HUES6 (cell line): ENCODE results near the gene AKR7A3.
"Not testable (repeated sequence)": the region's sequence is repeated elsewhere in the genome, so short reads cannot be mapped to it uniquely, and the experiment has no call there.

Source experiments
- H3K27ac ChIP-seq: 2 replicates; pipeline ENCODE4 v1.7.0; 2013; ENCODE audit warnings: low read depth, mild to moderate bottlenecking, low read length, inconsistent platforms
- H3K27me3 ChIP-seq: 2 replicates; pipeline ENCODE4 v1.6.1; 2013; ENCODE audit warnings: low read length; ENCODE audit not compliant: control insufficient read depth, insufficient read depth
- H3K36me3 ChIP-seq: 2 replicates; pipeline ENCODE4 v1.6.1; 2013; ENCODE audit warnings: low read length; ENCODE audit not compliant: control insufficient read depth, insufficient read depth
- H3K4me1 ChIP-seq: 2 replicates; pipeline ENCODE4 v1.6.1; 2013; ENCODE audit warnings: low read length; ENCODE audit not compliant: control insufficient read depth, insufficient read depth
- H3K4me3 ChIP-seq: 2 replicates; pipeline ENCODE4 v1.5.1; 2013; ENCODE audit warnings: low read depth, low read length
- H3K9ac ChIP-seq: one replicate; pipeline ENCODE4 v1.6.1; 2013; ENCODE audit warnings: mild to moderate bottlenecking, low read length
- H3K9me3 ChIP-seq: 2 replicates; pipeline ENCODE4 v1.6.1; 2013; ENCODE audit warnings: low read depth, low read length; ENCODE audit not compliant: control insufficient read depth, insufficient read depth

The AKR7A3 gene

GRCh38 chr1:19262744-19263143, 25.8 kb downstream of the AKR7A3 start:
- Histone ChIP-seq H3K9ac (no peak overlapping the region), H3K27me3 (no peaks in the 10 kb centered on the region), H3K27ac (no peak overlapping the region), H3K4me3 (no peak overlapping the region), H3K9me3 (no peaks in the 10 kb centered on the region), H3K36me3 (peaks cover 33% of the 10 kb centered on the region), H3K4me1 (no peaks in the 10 kb centered on the region)

- H3K9ac ChIP-seq = no peak overlapping the region
- no peak overlapping the region for H3K4me3 ChIP-seq
- H3K27me3 ChIP-seq = no peaks in the 10 kb centered on the region
- H3K27ac ChIP-seq = no peak overlapping the region
- H3K36me3 ChIP-seq = peaks cover 40% of the 10 kb centered on the region
- no peaks in the 10 kb centered on the region for H3K4me1 ChIP-seq
- H3K9me3 ChIP-seq = no peaks in the 10 kb centered on the region
Observed at GRCh38 chr1:19262047-19262446, 26.5 kb downstream of the AKR7A3 start.

DNA sequence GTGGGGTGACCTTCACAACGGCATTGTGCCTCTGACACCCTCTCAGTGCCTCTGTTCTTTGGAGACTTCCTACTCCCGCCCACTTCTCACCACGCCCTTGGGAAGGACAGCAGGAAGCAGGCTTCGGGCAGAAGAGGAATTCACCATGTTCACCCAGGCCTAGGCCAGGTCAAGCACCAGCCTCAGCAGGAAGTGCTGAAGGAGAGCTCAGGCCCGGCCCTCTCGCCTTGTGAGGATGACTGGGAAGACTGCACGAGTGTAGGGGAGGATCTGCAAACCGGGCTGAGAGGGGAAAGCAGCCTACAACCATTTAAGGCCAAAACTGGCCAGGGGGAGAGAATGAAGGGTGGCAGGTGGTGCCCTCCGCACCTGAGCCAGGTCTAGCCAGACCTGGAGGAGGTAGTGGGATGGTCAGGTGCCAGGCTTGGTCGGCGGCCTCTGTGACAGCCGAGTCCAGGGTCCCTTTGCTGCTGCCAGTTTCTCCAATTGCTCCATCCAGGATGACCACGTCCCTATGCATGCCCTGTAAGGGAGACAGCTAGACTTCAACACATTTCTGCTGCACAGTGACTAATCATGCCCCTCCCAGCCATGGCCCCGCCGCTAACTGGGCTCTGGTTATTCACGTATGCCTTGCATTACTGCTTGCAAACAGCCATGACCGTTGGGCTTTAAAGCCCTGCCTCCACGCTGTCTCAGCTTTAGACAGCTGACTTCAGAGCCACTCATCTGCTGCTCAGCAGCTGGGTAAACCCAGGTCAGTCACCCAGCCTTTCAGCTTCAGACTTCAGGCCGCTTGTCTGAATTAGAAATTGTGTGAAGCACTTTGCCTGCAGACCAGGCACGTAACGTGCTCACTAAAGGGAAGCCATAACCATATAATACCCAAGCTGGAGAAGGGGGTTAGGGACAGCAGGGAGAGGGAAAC, 28.1 kb downstream of the AKR7A3 start:
- peaks cover 56% of the 10 kb centered on the region for H3K36me3 ChIP-seq
- H3K4me1 ChIP-seq = no peaks in the 10 kb centered on the region
- no peak overlapping the region for H3K9ac ChIP-seq
- no peaks in the 10 kb centered on the region for H3K9me3 ChIP-seq
- no peak overlapping the region for H3K4me3 ChIP-seq
- H3K27ac ChIP-seq = no peak overlapping the region
- H3K27me3 ChIP-seq = no peaks in the 10 kb centered on the region

DNA sequence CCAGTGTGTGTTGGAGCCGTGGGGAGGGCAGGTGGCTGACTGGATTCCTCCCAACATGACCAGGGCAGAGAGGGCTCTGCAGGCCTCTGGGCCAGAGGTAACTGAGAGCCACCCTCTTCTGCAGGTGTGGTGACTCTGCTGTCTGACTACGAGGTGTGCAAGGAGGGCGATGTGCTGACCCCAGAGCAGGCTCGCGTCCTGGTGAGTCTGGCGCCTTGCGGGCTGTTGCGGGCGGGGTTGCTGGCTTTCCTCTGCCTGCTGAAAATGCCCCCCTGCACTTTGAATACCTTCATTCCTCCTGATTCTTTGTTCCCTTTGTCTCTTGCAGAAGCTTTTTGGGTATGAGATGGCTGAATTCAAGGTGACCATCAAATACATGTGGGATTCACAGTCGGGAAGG, 30.2 kb downstream of the AKR7A3 start:
- peaks cover 73% of the 10 kb centered on the region for H3K36me3 ChIP-seq
- no peak overlapping the region for H3K4me3 ChIP-seq
- H3K27ac ChIP-seq = no peak overlapping the region
- peaks cover 1% of the 10 kb centered on the region for H3K4me1 ChIP-seq
- no peak overlapping the region for H3K9ac ChIP-seq
- H3K9me3 ChIP-seq = no peaks in the 10 kb centered on the region
- no peaks in the 10 kb centered on the region for H3K27me3 ChIP-seq

- Histone ChIP-seq H3K27me3 (no peaks in the 10 kb centered on the region), H3K4me3 (no peak overlapping the region), H3K27ac (no peak overlapping the region), H3K9ac (no peak overlapping the region), H3K4me1 (peaks cover 8% of the 10 kb centered on the region), H3K9me3 (no peaks in the 10 kb centered on the region), H3K36me3 (peaks cover 76% of the 10 kb centered on the region)
Observed at GRCh38 chr1:19257178-19257914, 31.2 kb downstream of the AKR7A3 start.

GRCh38 chr1:19256301-19256700, 32.3 kb downstream of the AKR7A3 start:
- H3K4me3 ChIP-seq, H3K4me1 ChIP-seq, H3K27me3 ChIP-seq, H3K9ac ChIP-seq, H3K27ac ChIP-seq, H3K9me3 ChIP-seq: not testable (repeated sequence)
- H3K36me3 ChIP-seq = peaks cover 76% of the 10 kb centered on the region

DNA sequence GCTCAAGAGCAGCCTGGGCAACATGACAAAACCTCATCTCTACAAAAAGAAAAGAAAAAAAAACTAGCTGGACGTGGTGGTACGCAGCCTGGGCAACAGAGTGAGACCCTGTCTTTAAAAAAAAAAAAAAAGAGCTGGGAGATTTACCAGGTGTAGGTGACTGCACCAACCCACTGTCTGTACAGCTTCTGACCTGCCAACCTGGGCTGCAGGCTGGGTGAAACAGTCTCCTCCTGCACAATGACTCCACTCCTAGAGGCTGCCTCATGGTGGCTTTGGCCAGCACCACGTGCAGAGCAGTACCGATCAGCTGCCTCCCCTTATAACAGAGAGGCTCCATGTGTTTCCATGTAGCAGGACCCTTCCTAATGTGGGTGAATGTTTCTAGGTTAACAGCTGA, 33.3 kb downstream of the AKR7A3 start:
- peaks cover 68% of the 10 kb centered on the region for H3K36me3 ChIP-seq
- no peak overlapping the region for H3K9ac ChIP-seq
- H3K4me1 ChIP-seq = peaks cover 12% of the 10 kb centered on the region
- no peak overlapping the region for H3K27ac ChIP-seq
- no peaks in the 10 kb centered on the region for H3K9me3 ChIP-seq
- H3K4me3 ChIP-seq = no peak overlapping the region
- H3K27me3 ChIP-seq = no peaks in the 10 kb centered on the region

DNA sequence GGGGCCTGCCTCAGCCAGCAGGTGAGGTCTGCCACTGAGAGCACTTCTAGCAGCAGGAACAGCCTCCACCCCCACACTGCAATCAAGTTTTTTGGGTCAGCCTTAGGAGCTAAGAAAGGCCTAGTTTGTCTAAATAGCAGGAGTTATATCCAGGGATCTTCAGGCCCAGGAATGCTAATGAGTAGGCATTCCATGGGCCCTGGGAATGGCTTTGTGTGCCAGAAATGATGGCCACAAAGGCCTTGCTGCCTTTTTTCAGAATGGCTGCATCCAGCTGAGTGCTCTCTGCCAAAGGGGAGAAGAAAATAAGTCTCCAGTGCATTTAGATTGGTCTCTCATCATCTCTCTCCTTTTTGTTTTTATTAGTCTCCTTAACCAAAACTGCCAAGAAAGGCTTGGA, 34.2 kb downstream of the AKR7A3 start:
- H3K4me1 ChIP-seq = peaks cover 14% of the 10 kb centered on the region
- H3K9ac ChIP-seq = peak overlapping the region; percentile 24
- no peaks in the 10 kb centered on the region for H3K27me3 ChIP-seq
- no peak overlapping the region for H3K27ac ChIP-seq
- peaks cover 59% of the 10 kb centered on the region for H3K36me3 ChIP-seq
- no peak overlapping the region for H3K4me3 ChIP-seq
- no peaks in the 10 kb centered on the region for H3K9me3 ChIP-seq

DNA sequence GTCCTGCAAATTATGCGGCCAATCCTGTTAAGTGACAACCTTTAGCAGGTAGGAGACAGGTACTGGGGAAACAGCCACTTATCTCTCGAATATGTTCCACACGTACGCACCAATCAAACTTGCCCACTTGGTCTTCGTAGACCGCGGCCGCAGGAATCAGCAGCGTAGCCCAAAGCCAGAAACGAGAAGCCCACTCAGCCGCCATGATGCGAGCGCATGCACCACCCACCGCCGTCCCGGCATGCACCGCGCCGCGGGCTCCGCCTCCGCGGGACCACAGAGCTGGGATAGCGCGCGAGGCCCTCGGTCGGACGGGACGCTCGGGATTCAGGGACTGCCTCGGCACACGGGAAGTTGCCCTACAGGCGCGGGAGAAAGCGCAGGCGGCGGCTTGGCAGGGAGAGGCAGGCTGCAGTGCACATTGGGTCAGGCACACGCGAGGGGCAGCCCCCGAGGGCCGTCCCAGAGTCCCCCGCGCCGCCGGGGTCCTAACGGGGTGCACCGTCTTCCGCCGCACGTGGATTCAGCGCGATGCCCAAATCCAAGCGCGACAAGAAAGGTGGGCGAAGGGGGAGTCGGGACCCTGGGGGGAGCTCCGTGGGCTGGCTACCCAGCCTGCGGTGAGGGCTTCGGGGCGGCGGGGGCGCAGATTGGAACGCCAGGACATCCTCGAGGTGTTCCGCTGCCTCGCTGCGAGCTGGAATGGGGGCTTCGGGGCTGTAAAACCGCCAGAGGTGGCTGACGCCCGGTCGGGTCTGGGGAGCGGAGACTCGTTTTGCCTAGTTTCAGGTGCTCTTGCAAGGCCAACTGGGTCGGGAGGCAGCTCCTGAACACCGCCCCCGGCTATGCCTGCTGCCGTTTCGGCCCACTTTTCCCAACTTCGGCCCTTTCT, 37.0 kb downstream of the AKR7A3 start, which contains the start of the genes EMC1 and MRTO4:
TSS of gene EMC1 (minus strand) at position 220 of the 892 bp plus-strand sequence. CDS start at position 205, 15 bp downstream.
TSS of gene MRTO4 (plus strand) at position 501 of the 892 bp plus-strand sequence. CDS start at position 532, 31 bp downstream.
- Histone ChIP-seq H3K9ac (peak within 1 kb of the TSS; percentile 99), H3K27ac (peak within 1 kb of the TSS; percentile 98), H3K4me3 (peak within 1 kb of the TSS; percentile 99), H3K4me1 (peaks cover 14% of the 10 kb centered on the region), H3K27me3 (no peaks in the 10 kb centered on the region), H3K36me3 (peaks cover 34% of the 10 kb centered on the region), H3K9me3 (no peaks in the 10 kb centered on the region)

DNA sequence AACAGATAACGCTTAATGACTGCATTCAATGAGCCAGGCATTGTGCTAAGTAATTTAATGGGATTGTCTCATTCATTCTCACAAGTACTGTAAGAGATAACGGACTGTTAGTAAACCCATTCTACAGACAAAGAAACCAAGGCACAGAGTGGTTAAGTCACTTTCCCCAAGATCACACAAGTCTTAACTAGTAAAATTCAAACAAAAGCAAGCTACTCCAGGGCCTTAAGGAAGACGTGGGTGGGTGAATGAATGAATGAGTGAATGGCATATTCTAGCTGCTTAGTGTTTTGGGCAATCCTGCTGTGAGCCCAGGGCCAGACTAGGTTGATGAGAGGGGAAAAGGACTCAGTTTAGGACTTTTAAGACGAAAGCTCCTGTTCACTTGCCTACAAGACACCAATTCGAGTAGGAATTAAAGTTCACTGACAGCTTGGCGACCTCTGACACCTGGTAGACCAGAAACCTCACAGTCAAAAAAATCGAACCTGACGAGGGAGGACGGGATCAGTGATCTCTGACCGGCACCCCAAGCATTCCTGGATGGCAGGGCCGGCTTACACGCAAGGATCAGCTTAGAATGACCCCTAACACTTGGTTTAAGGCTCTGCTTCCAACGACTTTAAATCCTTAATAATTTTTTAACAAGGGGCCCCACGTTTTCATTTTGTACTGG, 37.8 kb downstream of the AKR7A3 start:
- H3K36me3 ChIP-seq = peaks cover 26% of the 10 kb centered on the region
- peaks cover 14% of the 10 kb centered on the region for H3K4me1 ChIP-seq
- H3K27me3 ChIP-seq = no peaks in the 10 kb centered on the region

More for the DNA sequence above, 37.8 kb downstream of the AKR7A3 start:
- Histone ChIP-seq H3K4me3 (peak overlapping the region; percentile 99), H3K27ac (peak overlapping the region; percentile 98), H3K9ac (peak overlapping the region; percentile 99), H3K9me3 (no peaks in the 10 kb centered on the region)
